ENCODE results near the gene TRIP10. TPM values are rescaled to one million over a fixed set of nuclear protein-coding genes. Genes with fewer than 3 reads are reported as not detected.
A peak's percentile ranks its signal among the peaks of the same experiment; 100 is the strongest.

Gene TRIP10
- total and polyA plus RNA-seq, 2 of the 13 experiments (the other 11 are each of a cell fraction or from before 2014, with no cell fraction given): 32.5 to 33.2 TPM

- TF ChIP-seq ZNF674 (CRISPR knock-in tag; IDR thresholded peaks at IDR 0.05; ENCODE audit: low read depth) (no peak), CHD4 (IDR thresholded peaks at IDR 0.05; ENCODE audit: borderline replicate concordance, low read length) (peak; percentile 87; the same call in 1 of the 2 replicates), NAIF1 (CRISPR knock-in tag; IDR thresholded peaks at IDR 0.05; ENCODE audit: borderline replicate concordance) (no peak), MAZ (IDR thresholded peaks at IDR 0.05; ENCODE audit: borderline replicate concordance, low read depth, low read length) (peak; percentile 98), MAZ (CRISPR knock-in tag; IDR thresholded peaks at IDR 0.05; ENCODE audit: low read depth) (peak; percentile 95), DMTF1 (CRISPR knock-in tag; IDR thresholded peaks at IDR 0.05) (no peak), ZNF329 (CRISPR knock-in tag; IDR thresholded peaks at IDR 0.05; ENCODE audit: low read depth) (no peak), ZNF207 (IDR thresholded peaks at IDR 0.05; ENCODE audit: borderline replicate concordance) (no peak), MED8 (CRISPR knock-in tag; IDR thresholded peaks at IDR 0.05; ENCODE audit: insufficient replicate concordance) (peak; percentile 94), ZBTB26 (CRISPR knock-in tag; IDR thresholded peaks at IDR 0.05; ENCODE audit: borderline replicate concordance) (peak; percentile 93), ZNF720 (CRISPR knock-in tag; IDR thresholded peaks at IDR 0.05) (no peak), ZEB1 (IDR thresholded peaks at IDR 0.05; ENCODE audit: insufficient replicate concordance, low read depth) (peak; percentile 76), ZHX2 (IDR thresholded peaks at IDR 0.05; ENCODE audit: low read depth) (0 out of 2 replicates have a peak, but pooled peaks have one; percentile 59), ZHX2 (CRISPR knock-in tag; IDR thresholded peaks at IDR 0.05; ENCODE audit: borderline replicate concordance) (no peak), HOXA9 (CRISPR knock-in tag; IDR thresholded peaks at IDR 0.05; ENCODE audit: borderline replicate concordance) (no peak), RCOR2 (CRISPR knock-in tag; IDR thresholded peaks at IDR 0.05) (peak; percentile 72; the same call in 1 of the 2 replicates), SAP130 (CRISPR knock-in tag; IDR thresholded peaks at IDR 0.05; ENCODE audit: low read depth) (peak; percentile 95), IRF9 (CRISPR knock-in tag; IDR thresholded peaks at IDR 0.05; ENCODE audit: borderline replicate concordance) (peak; percentile 70; the same call in 1 of the 2 replicates), ZNF232 (CRISPR knock-in tag; IDR thresholded peaks at IDR 0.05; ENCODE audit: borderline replicate concordance) (no peak)
These were observed 18.9 kb upstream of the TRIP10 start, which contains the start of gene C3 (continued) for GRCh38 chr19:6720369-6721137.

All from HepG2 (cell line).